Stimulated activated memory B cell treated with anti-CD40 and anti-IgM and Interleukin-4, amounts not matched to agents 10 μg/mL and 1 μg/mL and 100 μg/mL, for 72 hours (primary cell): Measurements from ENCODE around the gene SRBD1.

ENCODE experiments used
- ATAC-seq: fragments of 150-1000 bp; cut with Tn5 transposase; 2 replicates; pipeline ENCODE4 v1.10.0; 2021
- H3K27ac Mint-ChIP-seq: one replicate; pipeline ENCODE4 v1.8.0; 2022; ENCODE audit warnings: mild to moderate bottlenecking, mixed read lengths
- H3K27me3 Mint-ChIP-seq: one replicate; pipeline ENCODE4 v1.8.0; 2022; ENCODE audit warnings: mixed read lengths
- H3K36me3 Mint-ChIP-seq: one replicate; pipeline ENCODE4 v1.8.0; 2022; ENCODE audit warnings: mixed read lengths
- H3K4me1 Mint-ChIP-seq: one replicate; pipeline ENCODE4 v1.8.0; 2022; ENCODE audit warnings: mixed read lengths
- H3K4me3 Mint-ChIP-seq: one replicate; pipeline ENCODE4 v1.8.0; 2022; ENCODE audit warnings: mild to moderate bottlenecking, moderate library complexity, mixed read lengths
- H3K9me3 Mint-ChIP-seq: one replicate; pipeline ENCODE4 v1.8.0; 2022; ENCODE audit warnings: mixed read lengths

SRBD1 gene

GRCh38 chr2:45617496-45617895 is 6.4 kb upstream of the SRBD1 start:
- H3K36me3 Mint-ChIP-seq: no peaks in the 10 kb centered on the region
- peaks cover 22% of the 10 kb centered on the region for H3K27me3 Mint-ChIP-seq
- H3K4me3 Mint-ChIP-seq: no peak overlapping the region
- no peaks in the 10 kb centered on the region for H3K4me1 Mint-ChIP-seq
- no peak for ATAC-seq
- H3K27ac Mint-ChIP-seq: no peak overlapping the region
- no peaks in the 10 kb centered on the region for H3K9me3 Mint-ChIP-seq

GRCh38 chr2:45616658-45617411 is 5.8 kb upstream of the SRBD1 start:
- Mint-ChIP-seq H3K4me3 (no peak overlapping the region), H3K4me1 (peaks cover 5% of the 10 kb centered on the region), H3K9me3 (no peaks in the 10 kb centered on the region), H3K36me3 (no peaks in the 10 kb centered on the region), H3K27ac (no peak overlapping the region), H3K27me3 (peaks cover 22% of the 10 kb centered on the region)
- ATAC-seq: no peak

- no peak overlapping the region for H3K4me3 Mint-ChIP-seq
- no peak for ATAC-seq
- H3K27me3 Mint-ChIP-seq: peaks cover 8% of the 10 kb centered on the region
- H3K4me1 Mint-ChIP-seq: peaks cover 18% of the 10 kb centered on the region
- H3K27ac Mint-ChIP-seq: no peak overlapping the region
- H3K36me3 Mint-ChIP-seq: no peaks in the 10 kb centered on the region
- no peaks in the 10 kb centered on the region for H3K9me3 Mint-ChIP-seq
Measured at GRCh38 chr2:45614871-45615415, 3.9 kb upstream of the SRBD1 start.

- H3K27ac Mint-ChIP-seq: no peak overlapping the region
- H3K4me1 Mint-ChIP-seq: peaks cover 24% of the 10 kb centered on the region
- H3K36me3 Mint-ChIP-seq: no peaks in the 10 kb centered on the region
- peaks cover 1% of the 10 kb centered on the region for H3K27me3 Mint-ChIP-seq
- H3K4me3 Mint-ChIP-seq: no peak overlapping the region
- no peak for ATAC-seq
- no peaks in the 10 kb centered on the region for H3K9me3 Mint-ChIP-seq
Measured at GRCh38 chr2:45614330-45614729, 3.3 kb upstream of the SRBD1 start.

DNA sequence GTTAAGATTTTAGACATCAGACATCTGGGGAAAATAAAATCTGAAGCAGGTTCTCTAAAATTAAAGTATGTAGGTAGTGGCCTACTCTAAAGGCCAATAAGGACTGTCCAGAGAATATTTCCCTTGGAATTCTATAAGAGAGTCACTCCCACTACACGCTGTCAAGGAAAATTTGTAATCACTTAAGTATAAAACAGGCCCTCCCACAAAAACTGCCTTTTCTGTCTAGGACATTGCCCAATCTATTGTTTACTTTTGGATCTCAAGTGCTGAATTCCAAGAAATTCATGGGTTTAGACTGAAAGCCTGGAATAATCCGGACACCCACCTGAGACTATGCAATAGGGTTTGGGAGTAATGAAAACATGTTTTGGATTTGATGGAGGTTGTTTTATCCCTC is 1.7 kb upstream of the SRBD1 start:
- H3K4me3 Mint-ChIP-seq: no peak overlapping the region
- no peaks in the 10 kb centered on the region for H3K36me3 Mint-ChIP-seq
- H3K4me1 Mint-ChIP-seq: peaks cover 38% of the 10 kb centered on the region
- ATAC-seq: no peak
- H3K9me3 Mint-ChIP-seq: no peaks in the 10 kb centered on the region
- no peaks in the 10 kb centered on the region for H3K27me3 Mint-ChIP-seq
- no peak overlapping the region for H3K27ac Mint-ChIP-seq

GRCh38 chr2:45612285-45612684 is 1.2 kb upstream of the SRBD1 start:
- Mint-ChIP-seq H3K36me3 (no peaks in the 10 kb centered on the region), H3K27ac (peak overlapping the region; percentile 93), H3K27me3 (no peaks in the 10 kb centered on the region), H3K4me3 (no peak overlapping the region), H3K9me3 (no peaks in the 10 kb centered on the region), H3K4me1 (peaks cover 41% of the 10 kb centered on the region)
- ATAC-seq: no peak

DNA sequence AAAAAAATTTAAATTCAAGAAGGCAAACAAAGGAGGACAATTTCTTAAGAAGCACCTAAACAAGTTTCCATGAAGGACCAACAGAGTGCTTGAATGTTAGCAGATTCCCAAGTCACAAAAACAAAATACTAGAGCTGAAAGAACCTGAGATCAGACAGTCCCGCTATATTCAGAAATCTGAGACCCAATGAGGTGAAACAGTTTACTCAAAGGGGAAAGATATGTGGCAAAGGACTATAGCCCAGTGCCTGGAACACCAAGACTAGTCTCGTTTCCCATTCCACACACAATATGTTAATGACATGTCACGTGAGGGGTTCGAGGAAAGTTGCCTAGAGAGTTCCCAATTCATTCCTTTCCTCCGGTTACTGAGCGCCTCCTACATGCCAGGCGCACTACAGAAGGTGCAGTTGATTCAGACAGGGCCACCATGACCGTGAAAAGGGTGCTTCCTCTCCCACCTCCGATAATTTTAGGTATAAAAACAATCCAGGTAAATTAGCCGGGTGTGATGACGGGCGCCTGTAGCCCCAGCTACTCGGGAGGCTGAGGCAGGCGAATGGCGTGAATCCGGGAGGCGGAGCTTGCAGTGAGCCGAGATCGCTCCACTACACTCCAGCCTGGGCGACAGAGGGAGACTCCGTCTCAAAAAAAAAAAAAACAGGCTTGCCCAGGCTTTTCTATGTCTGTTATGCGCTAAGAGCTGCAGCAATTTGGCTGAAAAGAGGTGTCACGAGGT is 617 bp downstream of the SRBD1 start:
- H3K27ac Mint-ChIP-seq: peak overlapping the region; percentile 93
- H3K27me3 Mint-ChIP-seq: no peaks in the 10 kb centered on the region
- H3K4me1 Mint-ChIP-seq: peaks cover 41% of the 10 kb centered on the region
- peak; percentile 81 for ATAC-seq
- peak overlapping the region; percentile 97 for H3K4me3 Mint-ChIP-seq
- H3K9me3 Mint-ChIP-seq: no peaks in the 10 kb centered on the region
- no peaks in the 10 kb centered on the region for H3K36me3 Mint-ChIP-seq

- no peaks in the 10 kb centered on the region for H3K27me3 Mint-ChIP-seq
- ATAC-seq: no peak
- H3K4me1 Mint-ChIP-seq: peaks cover 55% of the 10 kb centered on the region
- no peak overlapping the region for H3K4me3 Mint-ChIP-seq
- H3K27ac Mint-ChIP-seq: no peak overlapping the region
- peaks cover 18% of the 10 kb centered on the region for H3K36me3 Mint-ChIP-seq
- H3K9me3 Mint-ChIP-seq: no peaks in the 10 kb centered on the region
Measured at GRCh38 chr2:45607701-45608100, 3.4 kb downstream of the SRBD1 start.

GRCh38 chr2:45606796-45607195 is 4.3 kb downstream of the SRBD1 start:
- Mint-ChIP-seq H3K9me3 (no peaks in the 10 kb centered on the region), H3K4me1 (peaks cover 55% of the 10 kb centered on the region), H3K27me3 (no peaks in the 10 kb centered on the region), H3K4me3 (no peak overlapping the region), H3K36me3 (peaks cover 22% of the 10 kb centered on the region), H3K27ac (no peak overlapping the region)
- no peak for ATAC-seq

DNA sequence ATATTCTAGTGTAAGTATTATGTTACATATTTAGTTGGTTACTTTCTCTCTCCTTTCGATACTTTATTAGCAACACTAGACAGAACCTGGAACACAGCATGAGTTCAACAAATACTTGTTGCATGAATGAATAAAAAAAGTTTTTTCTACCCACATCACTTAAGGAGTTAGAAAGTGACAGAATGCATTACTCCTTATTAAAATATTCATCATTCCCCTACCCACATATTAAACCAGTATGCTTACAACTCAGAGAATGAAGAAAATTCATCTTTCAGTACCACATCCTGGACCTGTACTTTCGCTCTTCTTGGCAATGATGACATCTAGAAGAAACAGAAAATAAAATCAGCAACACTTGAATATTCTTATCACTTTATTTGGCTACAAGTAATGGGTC is 6.0 kb downstream of the SRBD1 start:
- Mint-ChIP-seq H3K27me3 (no peaks in the 10 kb centered on the region), H3K9me3 (no peaks in the 10 kb centered on the region), H3K27ac (no peak overlapping the region), H3K4me3 (no peak overlapping the region), H3K4me1 (peaks cover 44% of the 10 kb centered on the region), H3K36me3 (peaks cover 37% of the 10 kb centered on the region)
- no peak for ATAC-seq

GRCh38 chr2:45602624-45603023 is 8.4 kb downstream of the SRBD1 start:
- Mint-ChIP-seq H3K27me3 (no peaks in the 10 kb centered on the region), H3K27ac (peak overlapping the region; percentile 36), H3K4me1 (peaks cover 21% of the 10 kb centered on the region), H3K4me3 (no peak overlapping the region), H3K36me3 (peaks cover 57% of the 10 kb centered on the region), H3K9me3 (no peaks in the 10 kb centered on the region)
- ATAC-seq: peak; percentile 63

DNA sequence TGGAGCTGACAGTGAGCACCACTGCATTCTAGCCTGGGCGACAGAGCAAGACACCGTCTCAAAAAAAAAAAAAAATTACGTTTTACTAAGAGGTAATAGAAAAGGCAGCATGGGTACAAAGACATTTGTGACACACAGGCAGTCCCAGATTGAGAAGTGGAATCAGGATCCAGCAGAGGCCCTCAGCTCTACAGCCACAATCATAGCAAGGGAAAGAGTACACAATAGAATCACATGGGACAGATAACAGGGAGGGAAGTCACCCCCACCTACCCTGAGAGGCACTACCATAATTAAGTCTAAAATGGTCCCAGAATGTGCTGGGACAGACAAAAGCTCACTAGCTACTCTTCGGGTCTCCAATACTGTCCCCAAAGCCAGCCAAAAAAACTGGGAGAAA is 12.5 kb downstream of the SRBD1 start:
- no peaks in the 10 kb centered on the region for H3K9me3 Mint-ChIP-seq
- ATAC-seq: no peak
- H3K4me1 Mint-ChIP-seq: peaks cover 30% of the 10 kb centered on the region
- no peaks in the 10 kb centered on the region for H3K27me3 Mint-ChIP-seq
- peaks cover 73% of the 10 kb centered on the region for H3K36me3 Mint-ChIP-seq
- no peak overlapping the region for H3K4me3 Mint-ChIP-seq
- no peak overlapping the region for H3K27ac Mint-ChIP-seq

DNA sequence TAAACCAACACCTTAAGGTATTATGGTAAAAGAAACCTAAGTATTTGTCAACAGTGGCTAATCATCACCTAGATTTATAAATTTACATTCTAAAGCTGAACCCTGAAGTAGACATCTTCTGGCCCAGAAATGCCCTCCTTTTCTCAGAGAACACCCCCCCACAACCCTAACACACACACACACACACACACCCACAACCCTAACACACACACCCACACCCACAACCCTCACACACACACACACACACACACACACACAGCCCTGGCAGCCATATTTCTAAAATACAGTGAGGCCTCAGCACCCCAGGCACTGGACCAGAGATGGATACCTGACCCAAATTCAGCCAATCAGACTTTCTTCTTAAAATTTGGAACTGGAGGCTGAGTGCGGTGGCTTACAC is 14.3 kb downstream of the SRBD1 start:
- no peaks in the 10 kb centered on the region for H3K27me3 Mint-ChIP-seq
- H3K9me3 Mint-ChIP-seq: no peaks in the 10 kb centered on the region
- peaks cover 78% of the 10 kb centered on the region for H3K36me3 Mint-ChIP-seq
- no peak overlapping the region for H3K4me3 Mint-ChIP-seq
- no peak for ATAC-seq
- no peak overlapping the region for H3K27ac Mint-ChIP-seq
- peaks cover 16% of the 10 kb centered on the region for H3K4me1 Mint-ChIP-seq

DNA sequence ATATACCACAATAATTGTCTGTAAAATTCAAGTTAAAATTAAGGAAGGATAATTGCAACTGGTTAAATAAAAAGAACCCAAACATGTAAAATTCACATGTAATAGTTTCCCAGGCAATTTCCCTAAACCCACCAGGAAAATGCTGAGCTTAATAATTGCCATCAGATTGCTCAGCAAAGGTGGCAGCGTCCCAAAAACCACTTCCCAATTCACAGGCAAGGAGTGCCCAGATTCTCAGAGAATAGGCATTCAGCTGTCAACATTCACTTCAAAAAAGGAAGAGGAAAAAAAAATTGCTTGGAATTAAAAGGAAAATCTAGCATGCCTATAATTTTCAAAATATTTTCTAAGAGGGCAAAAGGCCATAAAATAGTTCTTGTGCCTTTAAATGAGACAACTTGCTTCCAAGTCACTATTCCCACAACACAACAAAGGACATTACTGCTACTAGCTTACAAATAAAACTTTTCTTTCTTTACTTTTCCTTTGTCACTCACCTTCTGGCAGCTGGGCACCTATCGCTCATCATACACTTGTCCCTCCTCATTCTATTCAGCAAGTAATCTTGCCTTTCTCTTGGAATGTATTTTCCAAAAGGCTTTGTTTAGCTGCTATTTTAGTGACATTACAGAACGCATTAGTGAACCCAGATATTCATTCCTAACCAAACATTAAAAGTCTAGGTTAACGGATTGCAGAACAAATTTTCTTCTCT is 15.2 kb downstream of the SRBD1 start:
- H3K4me1 Mint-ChIP-seq: peaks cover 16% of the 10 kb centered on the region
- no peak for ATAC-seq
- no peak overlapping the region for H3K4me3 Mint-ChIP-seq
- H3K9me3 Mint-ChIP-seq: no peaks in the 10 kb centered on the region
- no peak overlapping the region for H3K27ac Mint-ChIP-seq
- H3K36me3 Mint-ChIP-seq: peaks cover 78% of the 10 kb centered on the region
- no peaks in the 10 kb centered on the region for H3K27me3 Mint-ChIP-seq

DNA sequence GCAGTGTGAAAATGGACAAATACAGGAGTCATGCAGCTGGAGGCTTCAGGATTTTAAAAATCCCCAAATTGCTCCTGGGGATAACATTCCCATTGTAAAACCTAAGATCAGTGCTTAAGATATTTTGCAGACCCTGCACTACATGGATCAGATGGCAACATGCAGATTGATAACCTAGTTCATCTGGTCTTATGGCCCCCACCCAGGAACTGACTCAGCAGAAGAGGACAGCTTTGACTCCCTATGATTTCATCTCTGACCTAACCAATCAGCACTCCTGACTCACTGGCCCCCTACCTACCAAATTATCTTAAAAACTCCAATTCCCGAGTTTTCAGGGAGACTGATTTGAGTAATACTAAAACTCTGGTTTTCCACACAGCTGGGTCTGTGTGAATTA is 20.0 kb downstream of the SRBD1 start:
- no peaks in the 10 kb centered on the region for H3K27me3 Mint-ChIP-seq
- ATAC-seq: no peak
- H3K4me1 Mint-ChIP-seq: peaks cover 26% of the 10 kb centered on the region
- no peaks in the 10 kb centered on the region for H3K9me3 Mint-ChIP-seq
- H3K27ac Mint-ChIP-seq: no peak overlapping the region
- no peak overlapping the region for H3K4me3 Mint-ChIP-seq
- peaks cover 47% of the 10 kb centered on the region for H3K36me3 Mint-ChIP-seq
